ENCODE data around the gene HJURP. TPM values are rescaled to one million over a fixed set of nuclear protein-coding genes. Genes with fewer than 3 reads are reported as not detected.

Gene HJURP
- total RNA-seq, 4 donors from 2014 or later = 0.20 to 1.1 TPM; not detected in 2

- no peak for DNase-seq
- no peak overlapping the region for H3K4me3 ChIP-seq
- H3K27ac ChIP-seq = no peak overlapping the region
- H3K27me3 ChIP-seq = no peaks in the 10 kb centered on the region
- TF ChIP-seq CTCF (IDR thresholded peaks at IDR 0.05 in 4 of 5, conservative IDR thresholded peaks at IDR 0.05 in 1 of 5) (no peak), POLR2A (IDR thresholded peaks at IDR 0.05) (no peak)
- H3K4me1 ChIP-seq = peaks cover 9 to 10% of the 10 kb centered on the region in 2 donors
- no peak for ATAC-seq
- no peaks in the 10 kb centered on the region for H3K36me3 ChIP-seq
- intact Hi-C loops (cut with DNase I; ENCODE audit: low total_unique reads) (no loop called here), in situ Hi-C loops (cut with MboI; ENCODE audit: low sequenced_read_pairs in 4 of 4) (no loop called here)
- no peaks in the 10 kb centered on the region for H3K9me3 ChIP-seq
Observed at GRCh38 chr2:233851169-233851568, 3.2 kb downstream of the HJURP start.

GRCh38 chr2:233850745-233851144 is 3.6 kb downstream of the HJURP start:
- no peak for TF ChIP-seq POLR2A (IDR thresholded peaks at IDR 0.05)
- intact Hi-C loops (cut with DNase I; ENCODE audit: low total_unique reads) (no loop called here), in situ Hi-C loops (cut with MboI; ENCODE audit: low sequenced_read_pairs in 4 of 4) (no loop called here)
- H3K36me3 ChIP-seq = no peaks in the 10 kb centered on the region
- no peak overlapping the region for H3K4me3 ChIP-seq
- no peak for ATAC-seq
- no peak for DNase-seq
- no peaks in the 10 kb centered on the region for H3K9me3 ChIP-seq
- H3K27ac ChIP-seq = no peak overlapping the region
- no peaks in the 10 kb centered on the region for H3K27me3 ChIP-seq
- peaks cover 9 to 10% of the 10 kb centered on the region in 2 donors for H3K4me1 ChIP-seq

- Histone ChIP-seq H3K9me3 (no peaks in the 10 kb centered on the region), H3K27me3 (no peaks in the 10 kb centered on the region), H3K4me3 (no peak overlapping the region), H3K4me1 (peaks cover 6 to 10% of the 10 kb centered on the region in 2 donors), H3K36me3 (no peaks in the 10 kb centered on the region), H3K27ac (no peak overlapping the region)
- ATAC-seq (no peak), DNase-seq (no peak)
- intact Hi-C loops (cut with DNase I; ENCODE audit: low total_unique reads) (no loop called here), in situ Hi-C loops (cut with MboI; ENCODE audit: low sequenced_read_pairs in 4 of 4) (no loop called here)
- TF ChIP-seq CTCF (IDR thresholded peaks at IDR 0.05 in 4 of 5, conservative IDR thresholded peaks at IDR 0.05 in 1 of 5) (no peak), POLR2A (IDR thresholded peaks at IDR 0.05) (no peak)
Observed at GRCh38 chr2:233849607-233850271, 4.6 kb downstream of the HJURP start.

GRCh38 chr2:233848276-233848675 is 6.1 kb downstream of the HJURP start:
- H3K36me3 ChIP-seq = no peaks in the 10 kb centered on the region
- H3K4me3 ChIP-seq = no peak overlapping the region
- TF ChIP-seq CTCF (IDR thresholded peaks at IDR 0.05 in 4 of 5, conservative IDR thresholded peaks at IDR 0.05 in 1 of 5) = no peak
- TF ChIP-seq POLR2A (IDR thresholded peaks at IDR 0.05) = no peak
- H3K27me3 ChIP-seq = no peaks in the 10 kb centered on the region
- ATAC-seq (no peak), DNase-seq (no peak)
- H3K9me3 ChIP-seq = no peaks in the 10 kb centered on the region
- in situ Hi-C loops (cut with MboI; ENCODE audit: low sequenced_read_pairs in 4 of 4) (no loop called here), intact Hi-C loops (cut with DNase I; ENCODE audit: low total_unique reads) (no loop called here)
- no peak overlapping the region for H3K27ac ChIP-seq
- H3K4me1 ChIP-seq = peaks cover 0 to under 1% of the 10 kb centered on the region in 2 donors

- H3K27me3 ChIP-seq = no peaks in the 10 kb centered on the region
- ATAC-seq (no peak), DNase-seq (no peak)
- in situ Hi-C loops (cut with MboI; ENCODE audit: low sequenced_read_pairs in 4 of 4) = no loop called here
- H3K9me3 ChIP-seq = no peaks in the 10 kb centered on the region
- no peak for TF ChIP-seq CTCF (IDR thresholded peaks at IDR 0.05 in 4 of 5, conservative IDR thresholded peaks at IDR 0.05 in 1 of 5)
- TF ChIP-seq POLR2A (IDR thresholded peaks at IDR 0.05) = no peak
- no peaks in the 10 kb centered on the region for H3K36me3 ChIP-seq
- intact Hi-C loops (cut with DNase I; ENCODE audit: low total_unique reads) = no loop called here
- H3K4me1 ChIP-seq = no peaks in the 10 kb centered on the region
- no peak overlapping the region for H3K27ac ChIP-seq
- H3K4me3 ChIP-seq = no peak overlapping the region
Observed at GRCh38 chr2:233847248-233847898, 7.0 kb downstream of the HJURP start.
